ENCODE results near the gene NEURL1B.
"Not testable (repeated sequence)": the region's sequence is repeated elsewhere in the genome, so short reads cannot be mapped to it uniquely, and the experiment has no call there.

Gene NEURL1B

GRCh38 chr5:172699423-172699822 lies 58.4 kb downstream of the NEURL1B start:
- no peak for DNase-seq

DNA sequence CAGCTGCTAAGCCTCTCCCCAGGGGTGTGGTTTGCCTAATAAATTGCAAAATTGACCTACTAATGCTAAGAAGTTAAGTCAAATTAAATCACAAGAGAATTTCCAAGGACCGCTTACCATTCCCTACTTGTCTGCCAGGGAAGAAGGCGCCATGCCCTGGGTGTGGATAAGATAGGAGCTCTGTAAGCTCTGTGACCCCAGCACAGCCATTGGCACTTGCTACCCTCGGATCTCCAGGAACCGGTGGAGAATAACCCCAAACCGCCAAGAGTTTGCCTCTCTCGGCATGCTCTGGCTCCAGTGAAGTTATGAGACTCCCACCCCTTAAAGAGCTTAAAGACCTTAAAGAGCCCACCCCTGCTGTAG lies 58.9 kb downstream of the NEURL1B start:
- no peak for DNase-seq

DNA sequence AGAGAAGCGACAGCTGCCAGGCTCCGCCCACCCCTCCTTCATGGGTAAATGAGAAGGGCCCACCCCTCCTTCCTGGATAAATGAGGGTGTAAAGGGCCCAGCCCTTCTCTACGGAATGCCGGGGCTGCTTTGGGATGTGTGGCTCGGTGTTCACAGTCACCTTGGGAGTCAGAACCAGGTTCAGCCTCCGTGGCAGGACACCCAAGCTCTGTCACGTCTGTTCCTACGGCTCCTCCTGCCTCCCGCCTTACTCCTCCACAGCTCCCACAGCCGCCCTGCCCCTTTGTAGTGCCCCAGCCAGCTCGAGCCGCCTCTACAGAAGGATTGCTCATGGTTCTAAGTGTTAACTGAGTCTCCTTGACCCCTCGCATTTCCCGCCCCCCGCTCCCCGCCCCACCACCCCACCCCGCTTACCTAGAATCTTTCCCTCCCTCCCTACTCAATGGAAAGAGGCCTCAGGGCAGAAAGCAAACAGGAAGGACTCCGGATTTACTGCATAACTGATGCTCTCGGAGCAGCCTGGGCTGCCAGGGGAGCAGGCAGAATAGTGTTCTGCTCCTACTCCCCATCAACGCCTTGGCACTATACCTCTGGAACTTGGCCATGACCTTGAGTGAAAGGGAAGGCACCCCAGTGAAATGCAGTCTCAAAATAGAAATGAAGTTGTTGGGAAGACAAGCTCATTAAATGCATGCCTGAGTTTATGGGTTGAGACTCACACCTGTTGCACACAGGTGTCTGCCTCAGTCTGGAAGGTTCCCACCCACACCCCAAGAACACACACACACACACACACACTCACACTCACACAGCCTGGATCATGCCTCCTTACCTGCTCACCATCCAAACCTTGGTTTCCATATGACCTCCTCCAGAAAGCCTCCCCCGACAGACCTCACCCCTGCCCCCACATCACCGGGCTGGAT lies 59.6 kb downstream of the NEURL1B start:
- DNase-seq = no peak

DNA sequence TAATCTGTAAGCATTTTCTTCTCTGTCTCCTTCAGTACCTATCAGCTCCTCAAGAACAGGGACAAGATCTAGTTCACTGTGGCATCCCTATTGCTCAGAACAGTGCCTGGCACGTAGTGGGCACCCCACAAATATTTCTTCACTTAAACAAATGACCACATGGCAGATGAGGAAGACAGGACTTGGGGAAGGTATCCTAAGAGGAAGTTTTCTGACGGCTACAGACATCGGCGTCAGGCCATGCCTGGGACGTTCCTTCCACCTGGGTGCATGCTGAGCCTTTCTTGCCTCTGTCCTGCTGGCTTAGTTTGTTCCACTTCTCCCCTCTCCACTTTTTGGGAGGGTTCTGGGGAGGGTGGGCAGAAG lies 60.2 kb downstream of the NEURL1B start:
- DNase-seq = no peak

DNA sequence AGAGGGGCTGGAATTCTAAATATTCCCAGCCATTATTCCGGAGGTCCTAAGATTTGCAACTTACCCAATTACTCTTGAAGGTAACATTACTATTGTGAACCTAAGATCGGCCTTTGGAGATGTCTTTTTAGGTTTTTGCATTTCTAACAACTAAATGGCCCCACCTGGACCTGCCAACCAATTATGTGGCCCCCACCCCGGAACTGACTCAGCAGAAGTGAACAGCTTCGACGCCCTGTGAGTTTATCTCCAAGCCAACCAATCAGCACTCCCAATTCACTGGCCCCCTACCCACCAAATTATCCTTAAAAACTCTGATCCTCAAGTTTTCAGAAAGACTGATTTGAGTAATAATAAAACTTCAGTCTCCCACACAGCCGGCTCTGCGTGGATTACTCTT lies 62.9 kb downstream of the NEURL1B start:
- DNase-seq = no peak

GRCh38 chr5:172705576-172706084 lies 64.6 kb downstream of the NEURL1B start:
- no peak for DNase-seq

- no peak for DNase-seq
Observed at GRCh38 chr5:172706796-172707195, 65.7 kb downstream of the NEURL1B start.

DNA sequence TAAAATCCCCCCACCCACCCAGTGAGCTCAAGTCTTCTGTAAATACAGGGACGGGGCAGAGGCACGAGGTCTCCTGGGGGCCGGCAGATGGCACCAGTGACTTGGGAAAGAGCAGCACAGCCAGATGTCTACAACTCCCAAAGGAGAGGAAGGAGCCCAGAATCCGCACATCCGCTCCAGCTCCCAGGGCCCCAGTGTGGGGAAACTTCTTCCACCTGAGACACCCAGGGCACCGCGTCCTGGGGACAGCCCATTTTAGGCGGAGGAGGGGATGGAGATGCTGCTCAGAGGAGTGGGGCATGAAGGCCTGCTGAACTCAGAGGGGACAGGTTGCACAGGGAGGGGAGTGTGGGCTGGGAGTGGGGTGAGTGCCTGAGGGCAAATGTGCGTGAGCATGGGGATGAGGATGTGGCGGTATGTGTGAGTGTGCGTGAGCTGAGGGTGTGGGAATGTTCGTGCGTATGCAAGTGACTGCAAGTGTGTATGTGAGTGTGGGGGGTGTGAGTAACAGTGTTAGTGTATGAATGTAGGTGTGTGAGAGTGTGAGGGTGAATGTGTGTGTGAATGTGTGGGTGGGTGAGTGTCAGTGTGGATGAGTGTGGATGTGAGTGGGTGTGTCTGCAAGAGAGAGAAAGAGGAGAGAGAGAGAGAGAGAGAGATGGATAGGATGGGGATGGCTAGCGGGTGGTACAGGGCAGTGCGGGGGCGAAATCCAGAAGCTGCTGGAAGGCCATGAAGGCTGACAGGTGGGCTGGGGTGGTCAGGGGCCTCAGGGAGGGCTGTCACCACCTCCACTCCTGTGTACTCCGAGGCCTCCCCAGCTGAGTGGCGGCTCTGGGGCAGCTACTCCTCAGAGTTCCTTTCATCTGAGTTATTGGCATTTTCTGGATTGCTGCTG lies 66.5 kb downstream of the NEURL1B start:
- DNase-seq = no peak

DNA sequence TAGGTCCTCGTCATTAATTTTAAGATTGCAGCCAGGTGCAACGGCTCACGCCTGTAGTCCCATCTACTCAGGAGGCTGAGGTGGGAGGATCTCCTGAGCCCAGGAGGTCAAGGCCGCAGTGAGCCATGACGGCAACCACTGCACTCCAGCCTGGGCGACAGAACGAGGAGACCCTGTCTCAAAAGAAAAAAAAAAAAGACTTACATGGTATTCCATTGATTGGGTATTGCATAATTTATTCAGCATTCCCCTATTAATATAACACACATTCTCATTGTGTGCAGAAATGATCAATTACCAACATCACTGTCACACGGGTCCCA lies 67.1 kb downstream of the NEURL1B start:
- DNase-seq = no peak

DNA sequence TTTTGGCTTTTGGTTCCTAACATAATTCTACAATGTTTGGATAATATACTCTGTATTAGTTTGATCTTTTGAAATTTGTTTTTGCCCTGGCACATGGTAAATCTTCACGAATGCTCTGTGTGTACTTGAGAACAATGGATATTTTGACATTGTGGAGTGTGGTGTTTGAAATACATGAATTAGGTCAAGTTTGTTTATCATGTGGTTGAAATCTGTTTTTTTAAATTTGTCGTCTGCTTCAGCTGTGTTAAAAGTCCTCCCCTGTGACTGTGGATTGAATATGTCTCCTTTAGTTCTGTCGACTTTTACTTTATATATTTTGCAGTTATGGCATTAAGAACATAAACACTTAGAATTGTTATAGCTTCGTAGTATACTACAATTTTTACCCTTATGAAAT lies 69.6 kb downstream of the NEURL1B start:
- no peak for DNase-seq

GRCh38 chr5:172711321-172711861 lies 70.3 kb downstream of the NEURL1B start:
- DNase-seq = not testable (repeated sequence)

DNA sequence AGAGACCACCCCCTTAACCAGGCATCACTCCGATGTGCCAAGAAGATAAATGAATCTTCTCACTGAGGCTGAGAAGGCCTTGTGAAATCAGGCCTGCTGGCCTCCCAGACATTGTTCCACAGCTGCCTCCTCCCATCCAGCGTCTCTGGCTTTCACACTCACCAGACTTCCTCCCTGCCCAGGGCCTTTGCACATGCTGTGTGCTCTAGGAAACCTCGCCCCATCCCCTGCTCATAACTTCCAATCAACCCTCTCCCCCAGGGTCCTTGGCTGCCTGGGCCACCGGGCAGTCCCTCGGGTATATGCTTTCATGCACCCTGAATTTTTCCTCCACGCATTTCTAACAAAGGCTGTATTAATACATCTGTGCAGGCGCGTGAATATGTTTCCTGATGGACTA lies 71.5 kb downstream of the NEURL1B start:
- no peak for DNase-seq

- DNase-seq = peak; percentile 72
Observed at GRCh38 chr5:172713113-172713808, 72.2 kb downstream of the NEURL1B start.

GRCh38 chr5:172713809-172714490 lies 72.9 kb downstream of the NEURL1B start:
- no peak for DNase-seq

DNA sequence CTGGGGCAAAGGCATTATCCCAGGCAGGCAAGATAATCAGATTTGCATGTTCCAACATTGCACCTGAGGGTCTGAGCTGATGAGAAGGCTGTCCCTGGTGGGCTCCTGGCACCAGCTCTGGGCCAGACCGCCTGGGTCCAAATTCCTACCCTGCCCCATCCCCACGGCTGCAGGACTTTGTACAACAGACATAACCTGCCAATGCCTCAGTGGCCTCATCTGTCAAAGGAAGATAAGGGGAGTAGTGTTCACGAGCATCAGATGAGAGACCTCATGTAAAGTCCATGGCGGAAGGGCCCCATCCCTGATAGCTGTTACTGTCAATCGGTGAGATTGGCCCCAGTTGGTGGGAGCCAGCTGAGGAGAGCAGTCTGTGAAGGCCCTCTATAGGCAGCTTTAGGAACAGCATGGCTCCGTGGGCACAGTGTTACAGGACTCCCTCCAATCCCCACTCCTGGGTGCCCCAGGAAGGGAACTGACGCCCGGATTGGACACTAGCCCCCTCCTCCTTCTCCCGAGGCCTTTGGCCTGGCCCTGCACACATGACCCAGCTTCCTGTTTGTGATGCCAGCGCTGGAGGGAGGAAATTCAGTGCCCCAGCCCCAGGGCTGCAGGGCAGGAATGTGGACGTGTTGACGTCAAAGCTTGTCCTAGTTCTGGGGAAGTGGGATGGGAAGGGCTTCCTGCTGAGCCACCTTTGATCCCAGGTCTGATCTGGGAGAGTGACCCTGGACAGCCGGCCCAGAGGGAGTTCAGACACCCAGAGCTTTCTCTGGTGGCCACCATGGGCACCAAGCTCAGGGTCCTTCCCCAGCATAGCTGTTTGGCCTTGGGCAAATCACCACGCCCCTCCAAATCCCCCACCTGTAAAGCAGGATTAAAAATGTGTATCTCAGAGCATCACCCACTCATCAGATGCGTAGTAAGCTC lies 73.7 kb downstream of the NEURL1B start:
- DNase-seq = peak; percentile 76

GRCh38 chr5:172715421-172715780 lies 74.3 kb downstream of the NEURL1B start:
- DNase-seq = no peak

- DNase-seq = no peak
Observed at GRCh38 chr5:172715931-172716682, 75.0 kb downstream of the NEURL1B start.

GRCh38 chr5:172716796-172717313 lies 75.8 kb downstream of the NEURL1B start:
- DNase-seq = peak; percentile 85

DNA sequence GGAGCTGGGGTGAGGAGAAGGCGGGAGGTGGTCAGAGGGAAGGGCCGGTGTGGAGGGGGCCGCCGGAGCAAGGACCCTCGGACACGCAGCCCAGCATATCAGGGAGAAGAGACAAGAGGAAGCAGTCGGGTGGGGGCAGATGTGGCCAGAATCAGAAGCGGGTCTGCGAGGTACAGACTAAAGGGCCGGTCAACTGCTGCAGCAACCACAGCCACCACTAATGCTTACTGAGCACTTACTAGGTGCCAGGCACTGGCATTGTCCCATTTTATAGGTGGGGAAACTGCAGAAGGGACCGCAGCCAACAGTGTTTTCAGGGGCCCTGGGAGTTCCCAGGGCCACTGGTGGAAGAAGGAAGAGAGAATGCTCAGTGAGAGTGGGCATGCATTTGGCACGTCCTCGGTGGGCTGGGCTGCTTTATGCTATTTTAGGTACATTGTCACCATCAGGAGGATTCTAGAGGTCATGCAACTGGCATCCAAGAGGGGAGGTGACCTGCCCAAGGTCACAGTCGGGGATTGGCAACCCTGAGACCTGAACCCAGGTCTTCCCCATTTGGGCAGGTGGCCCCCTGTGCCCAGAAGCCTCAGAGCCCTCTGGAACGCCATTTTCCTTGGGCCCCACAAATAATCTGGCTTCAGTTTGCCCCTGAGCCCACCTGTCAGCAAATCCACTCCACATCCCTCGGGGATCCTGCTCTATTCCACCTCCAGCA lies 76.6 kb downstream of the NEURL1B start:
- DNase-seq = no peak
